H1 (cell line): Measurements from ENCODE around the gene ABCF3.

Source experiments
- CTCF ChIP-seq, 3 experiments: IDR thresholded peaks; 1 replicate in 2 of 3; 2 replicates in 1 of 3; pipeline versions ENCODE4 v1.5.1 to v1.6.1; 2011; ENCODE audit warnings: low read length in 3 of 3, mild to moderate bottlenecking in 3 of 3, inconsistent platforms in 2 of 3, low read depth in 1 of 3, moderate library complexity in 1 of 3; ENCODE audit not compliant: insufficient read depth in 1 of 3; ENCODE audit errors: control extremely low read depth in 1 of 3
- POLR2A ChIP-seq, 2 experiments: IDR thresholded peaks; 1 replicate in 1 of 2; 2 replicates in 1 of 2; pipeline ENCODE4 v1.6.1; 2011; ENCODE audit warnings: low read depth in 2 of 2, low read length in 2 of 2, mild to moderate bottlenecking in 2 of 2; ENCODE audit errors: control extremely low read depth in 1 of 2
- POLR2AphosphoS5 ChIP-seq: IDR thresholded peaks from 2 replicates; pipeline ENCODE4 v1.6.1; 2011; ENCODE audit warnings: low read depth, low read length
- SIN3A ChIP-seq, 2 experiments: IDR thresholded peaks in 1 of 2; conservative IDR thresholded peaks in 1 of 2; 2 replicates each; pipeline ENCODE4 v1.6.1; 2011 to 2012; ENCODE audit warnings: low read length in 2 of 2, improper control_type of control experiment in 1 of 2, low read depth in 1 of 2, mild to moderate bottlenecking in 1 of 2
- SIRT6 ChIP-seq: IDR thresholded peaks from one replicate; pipeline ENCODE4 v1.7.1; 2012; ENCODE audit warnings: low read length, inconsistent platforms
- TCF12 ChIP-seq: IDR thresholded peaks from 2 replicates; pipeline ENCODE4 v1.6.1; 2011; ENCODE audit warnings: low read depth, mild to moderate bottlenecking, low read length

- TF ChIP-seq CTCF (IDR thresholded peaks at IDR 0.05; ENCODE audit: control extremely low read depth in 1 of 3, insufficient read depth in 1 of 3, low read depth in 1 of 3, low read length in 3 of 3) (no peak), POLR2AphosphoS5 (no peak), SIRT6 (no peak), TCF12 (no peak), SIN3A (conservative IDR thresholded peaks at IDR 0.05 in 1 of 2, IDR thresholded peaks at IDR 0.05 in 1 of 2; ENCODE audit: low read depth in 1 of 2, low read length in 2 of 2) (no peak), POLR2A (IDR thresholded peaks at IDR 0.05; ENCODE audit: control extremely low read depth in 1 of 2, low read depth in 2 of 2, low read length in 2 of 2) (no peak)
Observed at GRCh38 chr3:184237807-184238206, 51.8 kb downstream of the ABCF3 start.
